DMS 273 (cell line): Measurements from ENCODE around the gene FCN2.

Source experiments
- DNase-seq: peaks from one replicate; lab custom pipeline; 2025; ENCODE audit not compliant: unreplicated experiment; lab: John Stamatoyannopoulos, UW

FCN2 gene

DNA sequence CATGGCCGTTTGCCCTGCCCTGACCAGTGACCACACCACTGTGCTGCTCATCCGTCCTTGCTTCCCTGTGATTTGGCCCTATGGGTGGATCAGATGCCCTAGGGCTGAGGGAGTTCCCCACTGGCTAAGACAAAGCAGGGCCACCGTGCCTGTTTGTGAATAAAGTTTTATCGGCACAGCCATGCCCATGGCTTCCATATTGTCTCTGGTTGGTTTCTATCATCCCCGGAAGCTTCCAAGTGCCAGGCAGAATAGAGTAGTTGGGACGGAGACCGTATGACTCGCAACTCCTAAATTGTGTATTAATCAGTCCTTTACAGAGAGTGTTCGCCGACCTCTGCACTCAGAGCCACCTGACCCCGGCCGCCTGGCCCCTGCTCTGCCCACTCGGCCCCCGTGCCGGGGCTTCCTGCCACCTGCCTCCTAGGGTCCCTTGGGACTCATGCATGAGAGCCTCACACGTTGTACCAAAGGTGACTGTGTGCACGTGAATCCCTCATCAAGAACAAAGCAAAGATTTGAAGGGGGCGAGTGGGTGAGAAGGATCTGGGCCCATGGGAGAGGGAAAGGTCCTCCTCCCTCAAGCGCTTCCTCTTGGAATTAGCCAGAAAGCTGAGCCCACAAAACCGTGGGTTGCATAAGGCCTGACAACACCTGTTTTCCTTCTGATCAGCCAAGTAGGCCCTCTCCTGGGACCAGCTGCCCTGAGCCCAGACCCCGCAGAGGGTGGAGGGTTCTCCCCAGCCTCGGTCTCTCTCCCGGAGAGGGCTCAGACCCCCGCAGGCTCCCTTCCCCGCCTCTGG, 11.7 kb upstream of the FCN2 start:
- peak; percentile 17 for DNase-seq

DNA sequence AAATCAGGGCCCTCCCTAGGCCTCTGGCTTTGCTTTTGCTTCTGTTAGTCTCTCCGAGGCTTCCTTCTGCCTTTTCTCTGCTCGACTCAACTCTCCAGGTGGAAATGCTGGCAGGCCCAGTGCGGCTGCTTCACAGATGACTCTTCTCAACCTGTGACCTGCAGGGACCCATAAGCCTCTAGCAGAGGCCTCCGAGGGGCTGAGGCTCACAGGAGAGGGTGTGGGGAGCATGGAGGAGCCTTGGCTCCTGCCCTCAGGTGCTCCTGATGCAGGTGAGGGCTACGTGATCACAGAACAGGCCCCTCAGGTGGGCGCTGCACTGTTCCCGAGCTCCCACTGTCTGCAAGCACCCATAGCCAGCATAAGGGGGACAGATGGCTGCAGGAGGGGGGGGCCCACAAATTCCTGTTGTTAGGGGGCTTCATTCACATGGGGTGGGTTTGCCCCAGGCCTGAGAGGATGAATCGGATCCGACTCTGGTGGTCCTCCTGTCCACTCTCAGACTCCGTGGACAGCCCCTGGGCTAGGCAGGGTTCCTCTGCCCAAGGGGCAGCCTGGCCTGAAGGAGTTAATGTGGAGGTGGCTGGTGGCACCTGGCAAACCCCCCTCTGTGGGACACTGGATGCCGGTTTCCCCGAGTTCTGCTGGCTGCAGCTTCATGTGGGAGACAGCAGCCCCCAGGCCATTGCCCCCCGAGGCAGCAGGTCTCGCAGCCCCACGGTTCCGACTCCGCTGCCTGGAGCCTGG, 10.9 kb upstream of the FCN2 start:
- no peak for DNase-seq

- no peak for DNase-seq
Observed at GRCh38 chr9:134870301-134870694, 10.3 kb upstream of the FCN2 start.

DNA sequence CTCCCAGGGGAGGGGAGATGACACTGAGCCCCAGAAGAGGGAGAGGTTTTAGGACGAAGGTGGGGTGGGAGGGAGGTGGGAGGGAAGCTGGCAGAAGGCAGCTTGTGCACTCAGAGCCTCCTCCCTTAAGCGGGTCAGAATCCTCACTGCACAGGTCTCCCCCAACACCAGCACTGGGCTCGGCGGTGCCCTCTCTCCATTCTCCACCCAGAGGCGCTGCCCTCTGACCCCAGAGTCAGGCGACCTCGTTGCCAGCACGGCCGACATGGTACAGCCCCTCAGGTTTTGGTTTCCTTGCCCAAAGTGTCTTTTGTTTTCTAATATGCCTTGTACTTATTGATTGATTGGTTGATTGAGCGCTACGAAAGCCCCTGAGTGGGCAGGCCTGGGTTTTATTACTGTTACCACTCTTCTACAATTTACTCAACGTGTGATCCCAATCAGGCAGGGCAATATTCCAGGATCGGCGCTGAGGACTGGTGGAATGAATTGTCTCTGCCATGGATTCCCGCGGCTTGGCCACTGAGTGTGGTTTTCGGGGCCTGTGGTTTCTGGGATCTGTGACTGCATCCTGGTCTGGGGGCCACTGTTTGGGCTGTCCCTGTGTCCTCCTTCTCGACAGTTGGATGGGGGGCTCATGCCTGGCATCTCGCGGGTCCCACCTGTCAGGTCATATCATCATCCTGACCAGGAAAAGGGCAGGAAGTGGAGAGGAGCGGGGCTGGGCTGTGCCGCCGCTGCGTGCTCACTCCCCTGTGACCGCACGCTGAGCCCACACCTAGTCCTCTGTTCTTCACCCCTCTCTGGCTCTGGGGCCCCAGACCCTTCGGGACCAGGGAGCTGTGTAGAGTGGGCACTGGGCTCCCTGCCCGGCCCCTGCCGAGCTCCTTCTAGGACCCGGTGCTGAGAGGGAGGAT, 9.6 kb upstream of the FCN2 start:
- DNase-seq: no peak

- no peak for DNase-seq
Observed at GRCh38 chr9:134871697-134872340, 8.8 kb upstream of the FCN2 start.

DNA sequence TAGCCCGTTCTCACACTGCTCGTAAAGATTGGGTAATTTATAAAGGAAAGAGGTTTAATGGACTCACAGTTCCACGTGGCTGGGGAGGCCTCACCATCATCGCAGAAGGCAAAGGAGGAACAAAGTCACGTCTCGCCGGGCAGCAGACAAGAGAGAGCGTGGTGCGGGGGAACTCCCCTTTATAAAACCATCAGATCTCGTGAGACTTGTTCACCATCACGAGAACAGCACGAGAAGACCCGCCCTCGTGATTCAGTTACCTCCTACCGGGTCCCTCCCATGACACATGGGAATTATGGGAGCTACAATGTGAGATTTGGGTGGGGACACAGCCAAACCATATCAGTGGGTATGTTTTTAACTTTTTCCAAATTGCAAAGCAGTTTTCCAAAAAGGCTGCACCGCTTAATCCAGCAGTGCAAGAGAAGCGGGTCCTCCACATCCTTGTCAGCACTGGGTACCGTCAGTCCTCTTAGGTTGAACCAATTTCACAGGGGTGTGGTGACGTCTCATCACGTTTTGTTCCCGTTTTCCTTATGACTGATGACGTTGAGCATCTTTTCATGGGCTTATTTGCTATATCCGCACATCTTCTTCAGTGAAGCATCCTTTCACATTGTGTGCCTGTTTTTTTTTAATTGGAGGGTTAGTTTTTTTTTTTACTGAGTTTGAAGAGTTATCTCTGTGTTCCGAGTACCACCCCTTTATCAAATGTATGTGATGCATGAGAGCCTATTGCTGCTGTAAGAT, 8.0 kb upstream of the FCN2 start:
- DNase-seq: no peak

- DNase-seq: no peak
Observed at GRCh38 chr9:134875371-134875770, 5.2 kb upstream of the FCN2 start.

DNA sequence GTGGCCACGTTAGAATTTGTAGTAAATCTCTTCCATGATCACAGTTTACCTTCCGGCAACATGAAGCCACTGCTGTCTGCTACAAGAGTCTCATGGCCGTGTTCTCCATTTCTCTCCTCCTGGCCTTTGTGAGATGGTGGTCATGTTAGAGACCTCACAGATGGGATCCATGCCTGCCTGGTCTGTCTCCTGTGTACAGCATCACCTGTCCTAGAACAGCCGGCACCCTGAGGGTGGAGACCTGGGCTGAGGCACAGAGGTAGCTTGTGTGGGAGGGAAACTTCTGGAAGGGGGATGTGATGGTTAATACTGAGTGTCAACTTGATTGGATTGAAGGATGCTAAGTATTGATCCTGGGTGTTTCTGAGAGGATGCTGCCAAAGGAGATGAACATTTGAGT, 3.1 kb upstream of the FCN2 start:
- no peak for DNase-seq

DNA sequence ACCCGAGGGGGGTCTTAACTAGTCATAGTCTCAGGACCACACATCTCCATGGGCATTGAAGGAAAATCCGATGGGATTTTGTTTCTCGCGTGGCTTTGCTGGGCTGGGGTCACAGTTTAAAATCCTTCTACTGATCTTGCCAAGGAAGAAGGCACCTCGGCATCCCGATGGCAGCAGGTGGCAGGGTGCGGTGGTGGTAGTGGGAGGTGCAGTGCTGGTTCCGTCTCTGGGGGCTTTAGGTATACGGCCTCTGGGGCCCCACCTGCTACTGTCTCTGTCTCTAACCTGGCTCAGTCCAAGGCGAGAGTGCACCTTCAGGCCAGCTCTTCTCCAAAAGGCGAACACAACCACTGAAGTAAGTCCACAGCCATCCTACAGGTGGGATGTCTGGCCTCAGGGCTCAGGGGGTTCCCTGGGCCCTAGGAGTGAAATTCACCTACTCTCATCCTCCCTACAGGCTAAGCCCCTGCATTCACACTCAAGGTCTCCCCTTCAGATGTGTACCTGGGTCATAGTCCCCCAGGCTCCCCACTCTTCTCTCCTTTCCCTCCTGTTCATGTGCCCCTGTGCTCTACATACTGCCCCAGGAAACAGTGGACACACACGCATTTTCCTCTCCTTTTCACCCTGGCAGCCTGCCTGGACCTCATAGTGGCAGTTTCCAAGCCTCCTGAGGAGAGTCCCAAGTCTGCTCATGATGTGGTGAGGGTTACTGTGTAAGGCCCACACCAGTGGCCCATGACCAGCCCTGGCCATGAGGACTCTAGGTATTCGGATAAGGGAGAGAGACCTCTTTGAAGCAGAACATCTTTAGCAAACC, 736 bp upstream of the FCN2 start:
- peak; percentile 29 for DNase-seq

DNA sequence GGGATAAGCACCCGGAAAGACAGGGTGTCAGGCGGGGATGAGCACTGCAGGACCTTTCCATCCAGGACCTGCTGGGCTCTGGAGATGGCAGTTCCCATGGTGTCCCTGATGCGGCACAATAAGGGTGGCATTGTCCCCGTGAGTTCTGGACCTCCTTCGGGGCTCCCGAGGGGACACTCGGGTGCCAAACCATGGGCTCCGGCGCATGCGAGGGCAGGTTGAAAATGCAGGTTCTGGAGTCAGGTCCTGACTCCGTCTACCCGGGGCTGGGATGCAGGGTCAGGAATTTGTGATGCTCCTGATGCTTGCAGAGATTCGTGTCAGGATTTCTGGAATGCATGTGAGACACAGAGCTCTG, 682 bp downstream of the FCN2 start:
- DNase-seq: no peak

DNA sequence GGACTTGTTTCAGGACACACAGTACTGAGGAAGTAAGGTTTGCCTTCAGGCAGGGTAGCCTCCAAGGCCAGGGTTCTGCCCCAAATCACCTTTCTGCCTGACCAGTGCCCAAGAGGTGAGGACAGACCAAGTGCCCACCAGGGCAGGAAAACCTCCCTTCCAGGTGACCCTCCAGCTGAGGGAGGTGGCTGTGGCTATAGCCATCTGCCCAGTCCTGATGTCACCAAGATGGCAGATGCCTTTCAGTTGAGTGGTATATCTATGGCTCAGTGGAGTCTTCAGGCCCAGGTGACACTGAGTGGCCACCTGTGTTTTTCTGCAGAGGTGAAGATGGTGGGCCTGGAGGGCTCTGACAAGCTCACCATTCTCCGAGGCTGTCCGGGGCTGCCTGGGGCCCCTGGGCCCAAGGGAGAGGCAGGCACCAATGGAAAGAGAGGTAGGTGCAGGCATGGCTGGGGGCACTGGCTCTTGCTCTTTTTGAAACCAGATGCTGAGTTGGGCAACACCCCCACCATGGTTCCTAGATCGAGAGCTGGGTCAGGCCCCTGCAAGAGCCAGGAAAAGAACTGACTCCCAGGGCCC, 1.7 kb downstream of the FCN2 start:
- DNase-seq: no peak

GRCh38 chr9:134883040-134883782, 2.6 kb downstream of the FCN2 start:
- DNase-seq: no peak

DNA sequence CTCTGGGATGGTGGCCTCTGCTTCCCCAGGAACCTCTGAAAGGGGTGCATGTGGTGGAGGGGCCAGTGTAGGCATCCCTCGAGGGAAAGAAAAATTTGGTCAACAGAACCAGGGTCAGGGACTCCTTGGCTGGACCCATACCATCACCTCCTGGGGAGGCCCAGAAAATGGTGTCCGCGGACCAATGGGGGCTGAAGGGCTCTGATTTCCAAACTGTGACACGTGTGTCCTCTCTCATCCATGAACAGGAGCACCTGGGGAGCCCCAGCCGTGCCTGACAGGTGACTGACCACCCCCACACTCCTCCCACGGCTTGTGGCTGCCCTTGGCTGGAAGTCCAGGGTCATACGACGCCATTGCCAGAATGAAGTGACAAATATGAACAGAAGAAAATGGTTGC, 3.9 kb downstream of the FCN2 start:
- no peak for DNase-seq

GRCh38 chr9:134885001-134885678, 4.5 kb downstream of the FCN2 start:
- DNase-seq: no peak

DNA sequence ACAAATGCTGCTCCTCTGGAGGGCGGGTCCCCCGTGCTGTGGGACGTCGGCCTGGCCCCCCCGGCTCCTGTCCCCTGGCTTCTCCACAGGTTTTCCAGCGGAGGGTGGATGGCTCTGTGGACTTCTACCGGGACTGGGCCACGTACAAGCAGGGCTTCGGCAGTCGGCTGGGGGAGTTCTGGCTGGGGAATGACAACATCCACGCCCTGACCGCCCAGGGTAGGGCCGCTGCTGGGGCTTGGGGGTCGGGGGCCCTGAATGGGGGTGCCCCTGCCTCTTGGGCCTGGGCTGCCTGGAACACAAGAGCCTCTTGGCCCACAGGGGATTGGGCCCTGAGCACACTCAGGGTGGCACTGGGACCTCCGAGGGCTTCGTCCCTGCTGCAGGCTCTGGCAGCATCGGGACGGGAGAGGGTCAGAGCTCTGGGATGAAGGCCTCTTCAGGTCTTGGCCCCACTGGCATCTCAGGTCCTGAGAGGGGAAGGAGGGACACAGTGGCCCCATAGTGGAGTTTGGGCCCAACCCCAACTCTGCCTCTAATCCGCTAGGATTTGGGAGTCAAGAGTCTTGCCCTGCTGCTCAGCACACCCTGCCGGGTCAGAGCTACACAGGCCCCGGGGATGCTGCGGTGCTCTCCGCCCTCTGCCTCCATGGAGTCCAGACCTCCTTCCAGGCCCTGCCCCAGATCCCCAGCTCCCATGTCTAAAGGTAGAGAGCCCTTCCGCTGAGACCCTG, 5.2 kb downstream of the FCN2 start:
- no peak for DNase-seq

GRCh38 chr9:134886413-134886913, 5.9 kb downstream of the FCN2 start:
- DNase-seq: no peak

- DNase-seq: no peak
Observed at GRCh38 chr9:134887219-134887618, 6.6 kb downstream of the FCN2 start.
